Fibroblast of gingiva (primary cell): Measurements from ENCODE around the gene KCTD12.

Experiments used
- DNase-seq: peaks from one replicate; pipeline ENCODE4 v3.0.0-alpha.2; 2011; ENCODE audit warnings: low read depth

Gene KCTD12

GRCh38 chr13:76853921-76854608, 32.1 kb downstream of the KCTD12 start:
- no peak for DNase-seq

DNA sequence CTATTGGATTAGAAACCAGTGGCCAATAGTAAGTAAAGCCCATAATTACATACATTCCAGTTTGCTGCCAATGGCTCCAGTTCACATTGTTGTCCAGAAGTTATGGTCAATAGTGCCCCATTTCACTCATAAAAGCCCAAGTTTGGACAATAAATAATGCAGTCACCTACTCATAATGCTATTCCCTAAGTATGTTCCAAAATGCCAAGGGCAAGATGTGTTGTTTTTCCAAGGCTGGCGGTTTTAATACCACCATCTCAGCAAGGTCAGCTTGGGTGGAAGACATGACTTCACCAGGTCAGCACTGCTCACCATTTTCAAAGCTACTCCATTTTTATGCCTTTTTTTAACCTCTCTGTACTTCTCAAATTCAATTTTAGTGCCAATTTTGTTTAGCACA, 32.7 kb downstream of the KCTD12 start:
- no peak for DNase-seq

- DNase-seq: no peak
These were observed 33.2 kb downstream of the KCTD12 start for GRCh38 chr13:76852986-76853385.

DNA sequence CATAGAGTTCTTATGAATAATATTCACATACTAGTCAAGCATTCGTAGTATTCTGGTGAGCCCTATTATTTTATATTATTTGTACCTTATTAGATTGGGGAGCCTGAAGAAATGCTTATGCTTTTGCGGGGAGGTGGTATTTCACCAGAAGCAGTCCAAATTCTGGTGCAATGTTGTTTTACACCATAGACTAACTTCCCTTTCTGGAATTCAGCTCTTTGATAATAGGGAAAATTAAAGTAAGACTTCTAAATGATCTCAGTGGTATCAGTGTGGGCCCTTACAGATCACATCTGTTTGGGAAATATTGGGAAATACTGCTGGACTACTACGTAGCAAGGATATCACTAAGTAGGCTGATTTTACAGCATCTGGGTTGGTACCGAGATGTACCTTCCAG, 34.2 kb downstream of the KCTD12 start:
- no peak for DNase-seq

DNA sequence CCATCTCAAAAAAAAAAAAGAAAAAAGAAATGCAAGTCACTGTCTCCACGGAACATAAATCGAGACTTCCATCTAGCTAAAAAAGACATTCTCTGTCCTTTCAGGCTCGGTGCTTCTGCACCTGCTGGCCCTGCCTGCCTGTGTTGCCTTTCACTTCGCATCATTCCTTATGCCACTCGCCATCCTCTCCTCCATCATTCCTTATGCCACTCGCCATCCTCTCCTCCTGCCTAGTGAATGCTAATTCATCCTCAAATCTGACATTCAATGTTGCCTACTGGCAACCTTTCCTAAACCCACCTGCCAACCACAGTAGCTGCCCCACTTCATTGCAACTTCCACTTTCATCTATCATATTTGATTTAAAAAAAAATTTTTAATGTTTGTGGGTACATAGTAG, 36.7 kb downstream of the KCTD12 start:
- DNase-seq: no peak

GRCh38 chr13:76848596-76848995, 37.6 kb downstream of the KCTD12 start:
- peak; percentile 80 for DNase-seq

- DNase-seq: peak; percentile 18
These were observed 39.8 kb downstream of the KCTD12 start for GRCh38 chr13:76846363-76846762.

DNA sequence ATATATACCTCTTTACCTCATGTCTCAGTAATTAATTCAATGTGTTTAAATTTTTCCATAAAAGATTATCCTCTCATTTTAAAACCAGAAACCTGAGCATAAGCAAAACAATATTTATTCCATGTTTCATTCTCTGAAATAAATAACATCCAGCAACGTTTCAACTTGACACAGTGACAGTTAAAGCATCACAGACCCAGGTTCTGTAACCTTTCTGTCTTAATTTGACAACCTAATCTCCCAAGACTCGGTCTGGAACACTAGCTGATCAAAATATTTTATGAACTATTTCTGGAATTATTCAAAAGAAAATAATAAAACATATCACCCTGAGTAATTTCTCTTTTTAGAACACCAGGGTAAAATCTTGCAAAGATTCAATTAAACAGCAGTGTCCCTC, 40.3 kb downstream of the KCTD12 start:
- no peak for DNase-seq

GRCh38 chr13:76845367-76845766, 40.8 kb downstream of the KCTD12 start:
- no peak for DNase-seq

GRCh38 chr13:76837801-76838200, 48.4 kb downstream of the KCTD12 start:
- peak; percentile 7 for DNase-seq

GRCh38 chr13:76836311-76836710, 49.9 kb downstream of the KCTD12 start:
- peak; percentile 6 for DNase-seq

- no peak for DNase-seq
These were observed 52.7 kb downstream of the KCTD12 start for GRCh38 chr13:76833441-76833954.

- DNase-seq: no peak
These were observed 53.8 kb downstream of the KCTD12 start for GRCh38 chr13:76832258-76832988.

DNA sequence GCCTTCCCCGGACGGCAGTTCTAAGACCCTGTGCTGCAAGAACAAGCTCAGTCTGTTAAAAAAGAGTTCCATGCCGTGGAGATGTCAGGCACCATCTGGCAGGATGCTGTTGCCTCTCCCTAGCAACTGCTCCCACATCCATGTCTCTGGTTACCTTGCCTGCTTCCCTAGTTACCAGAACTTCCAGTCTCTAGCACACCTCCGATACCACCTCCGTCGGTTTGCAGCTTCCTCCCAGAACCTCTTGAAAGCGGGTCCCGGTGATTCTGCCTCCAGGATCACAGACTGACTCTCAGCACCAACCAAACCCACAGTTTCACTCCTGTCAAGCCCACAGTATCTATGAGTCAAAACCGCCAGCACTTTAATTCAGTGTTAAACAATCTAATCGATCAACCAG, 55.4 kb downstream of the KCTD12 start:
- no peak for DNase-seq
